H1 (cell line): ENCODE results near the gene VARS2. TPM values are rescaled to one million over a fixed set of nuclear protein-coding genes. Genes with fewer than 3 reads are reported as not detected.

ENCODE experiments used
- CHD2 ChIP-seq: IDR thresholded peaks from 2 replicates; pipeline ENCODE4 v1.6.1; 2012; ENCODE audit warnings: low read length, improper control_type of control experiment
- EZH2 ChIP-seq: fragments of 200-600 bp; sonication (generic); IDR thresholded peaks from 2 replicates; pipeline ENCODE4 v1.7.1; 2012; ENCODE audit warnings: low read depth, mild to moderate bottlenecking, moderate library complexity, low read length, inconsistent platforms; ENCODE audit not compliant: severe bottlenecking
- HDAC6 ChIP-seq: IDR thresholded peaks from one replicate; pipeline ENCODE4 v1.7.1; 2012; ENCODE audit warnings: low read depth, mild to moderate bottlenecking, inconsistent platforms, low read length, moderate library complexity
- POLR2AphosphoS5 ChIP-seq: IDR thresholded peaks from 2 replicates; pipeline ENCODE4 v1.6.1; 2011; ENCODE audit warnings: low read depth, low read length
- USF2 ChIP-seq: IDR thresholded peaks from 2 replicates; pipeline ENCODE4 v1.6.1; 2011; ENCODE audit warnings: low read length, improper control_type of control experiment
- polyA plus RNA-seq, 7 experiments: library from polyadenylated mRNA; depleted of rRNA in 3 of 7; stranded (reverse) in 5 of 7; unstranded in 2 of 7; fragments of >200 nt in 5 of 7; fragments of 200-250 nt in 2 of 7; gene quantifications; 1 replicate in 5 of 7; 2 replicates in 1 of 7; 4 replicates in 1 of 7; pipeline versions ENCODE4 v1.2.1 to v1.2.3, GENCODE V29; 2011 to 2013; ENCODE audit warnings: missing spikeins in 2 of 7, mixed read lengths in 2 of 7
- total RNA-seq: library from RNA; stranded (reverse); fragmentation: NEBNext Ultra II Directional; extraction: Animal tissue kit (Norgen Biotek cat#: 25700); gene quantifications from 2 replicates; pipeline ENCODE4 v1.2.1, GENCODE V29; 2021

Gene VARS2
- total and polyA plus RNA-seq, 2 of the 8 experiments (the other 6 are each of a cell fraction or from before 2014, with no cell fraction given) = 26.8 to 47.7 TPM

- TF ChIP-seq USF2 (no peak), HDAC6 (no peak), CHD2 (no peak), POLR2AphosphoS5 (no peak), EZH2 (no peak)
These were observed 25.1 kb upstream of the VARS2 start (continued) for GRCh38 chr6:30888816-30889495.
